ENCODE results near the gene SSPN.
"Not testable (repeated sequence)": the region's sequence is repeated elsewhere in the genome, so short reads cannot be mapped to it uniquely, and the experiment has no call there.

SSPN gene

DNA sequence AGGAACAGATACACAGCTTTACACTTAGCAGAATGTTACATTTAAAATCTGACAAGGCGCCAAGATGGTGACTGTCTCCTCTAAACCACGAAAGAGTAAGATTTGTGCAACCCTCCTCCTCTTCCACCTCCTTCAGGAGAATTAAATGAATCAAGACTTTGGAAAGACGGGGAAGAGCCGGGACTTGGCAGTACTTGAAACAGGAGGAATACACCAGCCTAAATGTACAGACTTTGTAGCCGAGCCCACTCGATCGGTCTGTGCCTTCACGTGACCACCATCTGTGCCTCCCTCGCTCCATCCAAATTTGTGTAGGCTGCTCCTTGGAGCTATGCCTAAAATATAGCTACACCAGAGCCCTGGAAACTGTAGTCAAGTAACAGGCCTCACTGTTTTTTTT, 38.3 kb downstream of the SSPN start:
- no peak for DNase-seq

DNA sequence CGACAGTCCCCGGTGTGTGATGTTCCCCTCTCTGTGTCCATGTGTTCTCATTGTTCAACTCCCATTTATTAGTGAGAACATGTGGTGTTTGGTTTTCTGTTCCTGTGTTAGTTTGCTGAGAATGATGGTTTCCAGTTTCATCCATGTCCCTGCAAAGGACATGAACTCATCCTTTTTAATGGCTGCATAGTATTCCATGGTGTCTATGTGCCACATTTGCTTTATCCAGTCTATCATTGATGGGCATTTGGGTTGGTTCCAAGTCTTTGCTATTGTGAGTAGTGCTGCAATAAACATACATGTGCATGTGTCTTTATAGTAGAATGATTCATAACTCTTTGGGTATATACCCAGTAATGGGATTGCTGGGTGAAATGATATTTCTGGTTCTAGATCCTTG, 40.1 kb downstream of the SSPN start:
- DNase-seq = not testable (repeated sequence)

DNA sequence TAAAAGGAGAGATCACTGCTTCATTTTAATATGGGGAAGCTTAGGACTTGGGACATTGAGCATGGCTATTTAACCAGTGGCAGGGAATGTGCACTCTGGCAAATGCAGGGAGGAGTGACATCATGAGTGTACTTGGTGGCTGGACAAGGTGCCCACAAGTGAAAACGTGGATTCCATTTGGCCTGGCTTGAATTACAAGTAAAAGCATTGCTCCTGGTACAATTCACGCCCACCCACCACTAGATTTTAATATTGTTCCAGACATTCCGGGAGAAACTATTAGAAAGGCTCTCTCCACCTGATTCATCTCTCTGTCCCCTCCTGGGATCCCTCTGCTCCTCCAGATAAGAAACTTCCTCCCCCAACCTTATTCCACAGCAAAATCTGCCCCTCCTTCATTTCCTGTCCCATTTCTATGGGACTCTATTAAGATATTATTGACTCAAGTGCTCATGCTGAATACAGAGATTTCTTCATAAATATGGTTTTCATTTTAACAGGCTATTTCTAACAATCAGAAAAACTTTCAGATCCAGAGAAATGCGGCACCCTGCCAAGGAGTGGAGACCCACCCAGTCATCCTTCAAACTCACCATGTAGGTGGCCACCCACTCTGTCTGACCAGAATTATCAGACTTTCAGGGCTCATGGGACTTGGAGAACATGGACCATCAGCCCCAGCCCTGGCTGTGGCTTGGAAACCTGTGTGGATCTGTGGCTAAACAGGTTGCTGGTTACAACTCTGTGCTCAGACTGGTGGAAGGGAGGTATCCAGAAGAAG, 43.2 kb downstream of the SSPN start:
- no peak for DNase-seq

DNA sequence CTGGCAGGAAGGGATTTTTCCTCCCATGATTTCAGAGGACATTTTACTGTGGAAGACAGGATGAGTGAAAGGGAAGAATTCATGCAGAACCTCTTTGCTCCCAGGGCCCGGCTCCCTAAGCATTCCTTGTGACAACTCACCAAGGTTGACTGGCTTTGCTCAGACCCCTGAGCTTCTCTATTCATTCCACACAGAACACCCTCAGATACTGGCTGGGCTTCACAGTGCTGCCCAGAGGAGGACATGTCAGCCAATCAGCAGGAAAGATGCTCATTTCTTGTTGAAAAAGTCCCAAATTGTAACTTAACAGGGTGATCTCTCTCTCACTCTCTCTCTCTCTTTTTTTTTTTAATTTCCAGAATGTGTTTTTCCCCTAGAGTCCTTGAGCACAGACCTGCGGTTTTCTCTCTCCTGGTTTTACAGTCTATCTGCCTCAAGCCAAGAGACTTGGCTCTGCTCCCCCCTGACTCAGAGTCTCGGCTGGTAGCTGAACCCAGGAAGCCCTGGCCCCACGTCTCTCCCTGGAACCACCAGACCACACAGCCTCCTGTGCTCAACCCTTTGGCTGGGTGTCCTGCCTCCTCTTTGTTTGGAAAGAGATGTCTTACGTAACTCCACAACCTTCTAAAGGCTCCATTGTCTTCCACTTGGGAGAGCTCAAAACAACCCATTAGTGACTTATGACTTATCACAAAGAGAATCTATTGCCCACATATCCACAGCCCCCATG, 43.9 kb downstream of the SSPN start:
- no peak for DNase-seq

DNA sequence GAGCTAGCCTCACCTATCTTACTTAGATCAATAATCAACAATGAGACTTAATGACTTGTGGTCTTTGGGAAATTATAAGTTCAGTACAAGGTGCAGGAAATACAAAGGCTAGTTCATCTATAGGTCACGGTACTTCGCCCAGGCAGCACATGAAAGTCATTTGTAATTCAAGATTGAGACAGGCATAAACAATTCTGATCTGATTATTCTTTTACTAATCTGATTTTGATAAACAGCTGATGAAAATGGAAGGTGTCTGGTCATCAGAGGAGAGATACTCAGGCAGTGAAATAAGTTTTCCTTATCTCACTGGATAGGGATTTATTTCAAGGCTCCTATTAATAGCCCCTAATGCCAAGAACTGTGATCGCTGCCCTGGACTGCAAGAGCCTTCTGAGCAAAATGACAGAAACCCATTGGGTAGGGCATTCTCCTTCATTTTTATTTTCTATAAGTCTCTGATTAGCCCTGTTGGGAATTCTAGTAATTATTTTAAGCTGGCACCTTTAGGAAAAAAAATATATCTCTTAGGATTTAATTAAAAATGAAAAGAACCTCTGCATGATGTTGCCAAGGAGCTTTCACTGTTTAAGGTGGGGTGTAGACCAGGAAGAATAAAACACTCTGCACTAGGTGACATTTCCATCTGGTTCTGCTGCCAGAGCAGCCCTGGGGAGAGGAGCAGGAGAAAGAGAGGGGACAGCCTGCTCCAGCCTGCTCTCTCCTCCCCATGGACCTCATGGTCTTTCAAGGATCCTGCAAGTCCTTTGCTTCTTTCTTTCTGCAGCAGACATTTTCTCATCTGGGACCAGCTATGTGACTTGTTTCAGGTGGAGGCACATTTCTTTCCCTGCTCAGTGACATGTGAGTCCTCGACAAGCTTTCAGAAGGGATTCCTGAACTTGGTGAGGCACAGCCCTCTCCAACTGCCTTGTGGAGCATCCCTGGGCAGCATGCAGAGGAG, 44.8 kb downstream of the SSPN start:
- no peak for DNase-seq

DNA sequence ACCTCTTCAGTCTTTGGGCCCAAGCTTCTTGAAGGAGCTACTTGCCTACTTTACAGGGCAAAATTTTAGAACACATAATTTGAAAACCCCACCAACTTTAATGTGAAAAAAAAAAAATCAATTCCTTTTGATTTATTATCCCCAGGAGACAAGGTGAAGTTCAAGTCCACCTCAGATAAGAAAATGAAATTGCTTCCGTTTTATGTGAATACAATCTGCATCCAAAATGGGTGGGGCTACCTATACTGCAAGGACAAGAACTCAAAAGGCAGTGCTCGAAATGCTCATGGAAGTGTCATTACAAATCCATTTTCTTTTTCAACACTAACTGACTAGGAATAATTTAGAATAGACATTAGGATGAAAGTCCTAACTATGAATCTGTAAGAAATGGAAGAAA, 45.7 kb downstream of the SSPN start:
- no peak for DNase-seq

DNA sequence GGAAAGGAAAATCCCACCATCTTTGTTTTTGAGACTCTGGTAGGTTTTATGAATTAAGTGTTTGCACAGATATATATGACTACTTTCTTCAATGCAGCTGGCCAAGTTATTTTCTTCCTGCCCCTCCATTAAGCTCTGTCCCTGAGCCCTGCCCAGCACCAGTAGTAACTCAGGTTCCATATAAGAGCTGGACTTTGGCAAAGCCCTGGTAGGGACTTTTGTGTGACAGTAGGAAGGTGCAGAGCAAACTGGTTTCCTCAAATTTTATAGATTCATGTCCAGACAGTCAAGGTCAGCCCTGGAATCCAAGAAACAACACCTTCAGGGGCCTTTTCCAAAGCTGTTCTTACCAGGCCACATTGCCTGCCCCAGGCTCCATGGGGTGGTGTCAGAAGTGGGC, 47.3 kb downstream of the SSPN start:
- DNase-seq = no peak

DNA sequence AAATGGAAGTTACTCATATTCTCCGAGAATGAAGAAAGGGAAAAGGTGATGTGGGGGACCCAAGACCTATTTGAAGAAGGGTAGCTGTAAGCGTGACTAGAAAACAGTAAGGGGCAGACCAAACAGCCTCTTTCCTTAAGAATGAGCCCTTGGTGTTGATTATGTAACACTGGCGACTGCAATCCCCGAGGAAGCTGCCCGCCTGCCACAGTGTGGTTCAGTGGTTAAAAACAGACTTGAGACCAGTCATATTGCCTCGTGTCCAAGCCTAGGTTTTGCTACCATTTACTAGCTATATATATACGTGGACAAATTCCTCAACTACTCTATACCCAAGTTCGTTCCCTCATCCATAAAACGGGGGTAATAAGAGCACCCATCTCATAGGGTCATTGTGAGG, 49.1 kb downstream of the SSPN start:
- no peak for DNase-seq

DNA sequence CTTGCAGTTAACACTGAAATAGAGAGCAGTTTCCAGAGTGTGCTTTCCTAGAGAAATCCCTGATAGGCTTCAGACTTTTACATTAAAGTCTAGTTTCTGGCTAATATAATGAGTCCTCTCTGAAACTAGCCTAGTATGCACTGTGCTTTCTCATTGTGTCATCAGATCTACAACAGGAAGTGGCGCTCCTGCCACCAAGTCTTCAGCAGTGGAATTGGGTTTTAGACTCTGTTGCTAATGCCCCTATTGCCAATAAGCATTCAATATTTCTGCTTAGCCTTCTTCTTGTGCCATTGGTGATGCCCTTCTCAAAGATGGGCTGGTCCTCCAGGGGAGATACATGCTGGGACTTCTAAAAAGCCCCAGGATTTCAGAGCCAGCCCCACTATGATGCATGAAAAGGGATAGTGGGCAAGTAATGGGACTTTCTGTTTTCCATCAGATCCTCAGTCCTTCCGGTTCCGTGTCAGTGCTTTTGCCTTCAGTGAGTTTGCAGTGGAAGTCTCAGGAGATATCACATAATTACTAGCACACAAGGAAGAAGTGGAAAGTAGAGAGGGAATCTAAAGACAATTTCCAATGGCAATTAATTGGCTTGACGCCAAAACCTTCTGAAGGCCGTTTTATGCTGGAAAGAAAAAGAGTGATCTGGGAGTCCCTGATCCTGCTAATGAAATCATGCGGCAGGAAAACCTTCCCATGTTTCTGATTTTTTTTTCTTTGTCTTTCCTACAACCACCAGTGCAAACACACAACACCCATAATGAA, 50.0 kb downstream of the SSPN start:
- DNase-seq = no peak

DNA sequence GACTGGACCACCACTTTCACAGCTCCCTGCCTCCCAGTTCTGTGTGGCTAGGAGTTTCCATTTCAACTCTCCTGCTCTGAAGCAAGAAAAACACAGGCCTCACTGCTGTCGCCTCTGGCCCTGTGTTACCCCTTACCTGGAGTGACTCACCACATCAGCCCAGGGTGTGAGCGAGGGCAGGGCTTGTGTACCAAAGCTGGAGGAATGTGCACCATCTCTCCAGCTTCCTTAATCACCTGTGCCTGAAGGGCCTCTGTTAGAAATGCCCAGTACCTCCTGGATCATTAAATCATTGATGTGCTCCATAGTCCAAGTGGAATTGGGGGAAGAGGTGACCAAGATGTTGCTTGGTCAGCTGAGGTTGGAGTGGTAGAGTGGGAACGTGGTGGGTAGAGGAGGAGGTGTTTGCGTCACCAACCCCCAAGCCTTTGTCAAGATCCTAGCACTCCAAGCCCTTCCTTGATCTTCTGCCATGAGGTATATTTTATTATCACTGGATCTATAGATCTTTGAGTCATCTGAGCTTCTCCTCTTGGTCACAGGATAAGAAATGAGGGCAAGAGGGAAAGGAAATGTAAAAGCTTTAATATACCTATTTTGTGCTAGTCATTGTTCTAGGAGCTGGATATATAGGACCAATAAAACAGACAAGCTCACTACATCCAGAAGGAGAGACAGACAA, 51.3 kb downstream of the SSPN start:
- peak; percentile 27 for DNase-seq

DNA sequence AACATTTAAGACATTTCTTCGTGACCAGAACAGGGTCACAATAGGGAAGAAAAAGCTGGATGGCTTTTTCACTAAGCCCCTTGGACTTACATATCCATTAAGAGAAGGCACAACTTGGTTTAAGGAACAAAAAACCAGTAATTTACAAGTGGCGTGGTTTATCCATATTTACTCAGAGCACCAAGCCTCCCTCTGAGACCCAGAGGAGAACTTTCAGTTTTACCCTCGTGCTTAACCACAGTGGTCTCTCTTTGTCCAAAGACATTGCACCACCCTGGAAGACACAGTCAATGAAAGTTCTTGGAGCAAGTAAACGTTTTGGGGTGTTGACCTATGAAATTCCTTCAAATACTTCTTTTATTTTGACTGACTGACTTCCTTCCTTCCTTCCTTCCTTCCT, 52.5 kb downstream of the SSPN start:
- DNase-seq = no peak

DNA sequence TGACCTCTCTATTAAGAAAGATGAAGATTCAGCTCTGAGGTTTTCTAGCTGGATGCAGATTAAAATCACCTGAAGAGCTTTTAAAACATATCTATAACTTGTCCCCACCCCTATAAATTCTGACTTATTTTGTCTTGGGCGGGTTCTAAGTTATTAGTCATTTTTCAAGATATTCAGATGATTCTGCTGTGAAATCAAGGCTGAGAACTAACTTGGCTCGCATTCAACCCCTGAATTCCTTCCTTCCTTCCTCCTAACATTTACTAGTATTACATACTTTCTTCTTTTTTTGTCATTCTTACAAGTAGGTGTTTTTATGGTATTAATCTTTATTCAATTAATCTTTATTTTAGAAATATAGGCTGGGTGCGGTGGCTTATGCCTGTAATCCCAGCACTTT, 55.4 kb downstream of the SSPN start:
- no peak for DNase-seq

DNA sequence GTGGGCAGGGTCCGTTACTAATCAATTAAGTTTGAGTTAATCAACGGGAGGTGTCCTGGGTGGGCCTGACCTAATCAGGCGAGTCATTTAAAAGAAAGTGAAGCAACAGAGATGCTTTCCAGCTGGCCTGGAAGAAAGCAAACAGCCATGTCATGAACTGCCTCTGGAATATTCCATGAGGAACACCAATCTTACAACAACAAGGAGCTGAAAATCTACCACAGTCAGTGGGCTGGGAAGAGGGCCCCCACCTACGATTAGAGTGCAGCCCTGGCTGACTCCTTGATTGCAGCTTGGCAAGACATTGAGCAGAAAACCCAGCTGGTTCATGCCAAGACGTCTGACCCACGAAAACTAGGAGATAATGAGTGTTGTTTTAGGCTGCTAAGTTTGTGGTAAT, 56.2 kb downstream of the SSPN start:
- no peak for DNase-seq

DNA sequence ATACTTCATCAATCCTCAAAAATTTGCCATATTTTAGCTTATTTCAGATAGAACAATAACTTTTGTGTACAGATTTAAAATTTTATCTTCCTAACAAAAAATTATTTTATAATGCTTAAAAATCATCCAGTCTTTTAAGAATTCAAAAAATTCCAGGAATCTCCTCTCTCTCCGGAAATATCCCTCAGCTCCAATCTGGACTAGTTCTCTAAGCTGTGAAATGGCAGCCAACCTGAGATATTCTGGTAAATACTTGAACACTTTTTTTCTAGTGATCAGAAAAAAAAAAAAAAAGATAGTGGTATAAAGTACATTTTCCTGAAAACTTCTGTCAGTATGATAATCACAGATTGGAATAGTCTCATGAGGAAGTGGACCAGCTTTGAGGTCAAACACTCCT, 57.6 kb downstream of the SSPN start:
- no peak for DNase-seq

DNA sequence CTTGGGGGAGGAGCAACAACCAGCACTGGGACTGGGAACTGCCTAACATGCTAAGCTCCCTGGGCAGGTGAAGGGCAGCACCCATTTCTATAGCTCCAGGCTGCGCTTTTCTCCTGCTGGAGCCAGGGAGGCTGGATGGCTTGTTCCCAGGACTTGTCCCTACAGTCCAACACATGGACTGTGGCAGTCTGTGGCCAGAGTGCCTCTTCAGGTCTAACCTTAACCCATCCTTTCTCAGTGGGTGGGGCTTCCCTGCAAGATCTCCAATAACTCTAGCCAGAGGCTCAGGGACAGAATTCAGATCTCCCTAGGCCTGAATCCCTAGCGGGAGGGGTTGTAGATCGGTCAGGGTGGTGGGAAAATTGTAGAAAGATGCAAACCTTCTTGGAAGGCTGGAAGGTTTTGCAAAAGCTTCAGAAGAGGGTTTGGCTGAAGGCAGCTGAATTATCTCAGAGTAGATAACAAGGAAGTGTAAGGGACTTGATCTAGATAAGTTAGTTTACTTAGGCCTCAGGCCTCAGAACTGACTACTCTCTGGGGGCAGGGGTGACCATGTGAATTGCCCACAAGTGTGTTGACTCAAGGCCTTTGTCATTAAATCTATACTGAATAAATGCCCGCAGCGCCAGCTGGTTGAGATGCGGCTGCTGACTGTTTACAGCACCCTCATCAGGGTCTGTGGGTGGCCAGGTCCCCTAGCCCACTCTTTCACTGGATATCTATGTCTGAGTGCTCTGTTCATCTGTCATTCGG, 60.7 kb downstream of the SSPN start:
- DNase-seq = no peak

DNA sequence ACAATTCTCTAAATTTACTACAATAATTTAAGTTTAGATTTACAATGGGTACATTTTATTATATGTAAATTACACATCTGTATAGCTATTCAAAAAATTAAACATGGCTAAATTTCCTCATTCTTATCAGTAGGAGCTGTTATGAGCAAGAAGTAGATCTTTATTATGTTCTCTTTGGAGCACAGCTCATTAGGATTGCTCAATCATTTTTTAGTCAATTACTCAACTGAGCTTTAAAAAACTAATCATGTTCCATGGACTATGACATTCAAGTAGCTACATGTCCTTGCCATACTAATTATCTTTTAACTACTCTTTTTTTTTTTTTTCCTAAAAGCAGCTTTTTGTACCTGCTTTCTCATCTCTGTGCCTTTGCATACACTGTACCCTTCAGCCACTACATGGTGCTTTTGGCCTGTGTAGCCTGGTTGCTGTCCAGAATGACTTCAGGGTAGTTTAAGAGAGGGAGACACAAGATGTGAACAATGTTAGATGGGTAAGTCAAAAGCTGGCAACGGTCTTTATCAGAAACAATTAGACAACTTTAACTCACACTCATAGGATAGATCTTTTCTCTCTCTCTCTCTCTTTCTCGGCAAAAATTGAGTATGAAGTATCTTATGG, 69.0 kb downstream of the SSPN start:
- DNase-seq = no peak

DNA sequence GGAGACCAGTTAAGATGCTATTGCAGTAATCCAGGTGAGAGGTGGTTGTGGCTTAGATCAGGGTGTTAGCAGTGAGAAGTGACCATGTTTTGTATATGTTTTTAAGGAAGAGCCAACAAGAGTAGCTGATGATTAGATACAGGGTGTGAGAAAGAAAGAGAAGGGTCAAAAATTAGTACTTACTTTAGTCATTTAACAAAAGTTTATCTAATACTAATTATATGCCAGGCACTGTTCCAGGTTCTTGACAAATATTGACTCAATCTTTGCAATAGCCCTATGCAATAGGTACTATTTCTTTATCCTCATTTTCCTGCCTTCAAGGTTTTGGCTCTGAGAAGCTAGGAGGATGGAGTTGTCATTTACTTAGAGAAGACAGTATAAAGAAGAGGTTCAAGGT, 70.2 kb downstream of the SSPN start:
- DNase-seq = no peak

DNA sequence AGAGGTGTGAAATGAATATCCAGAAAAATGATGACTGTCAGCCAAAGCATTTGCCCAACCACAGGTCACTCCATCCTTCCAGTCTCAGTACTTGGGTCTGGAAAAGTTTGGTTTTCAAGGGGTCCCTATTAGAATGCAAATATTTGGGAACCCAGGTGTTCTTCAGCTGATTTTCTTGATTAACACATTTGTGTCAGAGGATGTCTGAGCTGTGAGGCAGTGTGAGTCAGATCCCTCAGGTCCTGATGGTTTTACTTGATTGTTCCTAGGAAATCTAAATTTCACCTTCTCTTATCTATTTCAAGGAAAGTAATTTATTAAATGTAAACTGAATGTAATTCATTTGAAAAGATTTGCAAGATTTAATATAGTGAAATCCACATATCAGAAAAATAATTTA, 71.5 kb downstream of the SSPN start:
- no peak for DNase-seq

DNA sequence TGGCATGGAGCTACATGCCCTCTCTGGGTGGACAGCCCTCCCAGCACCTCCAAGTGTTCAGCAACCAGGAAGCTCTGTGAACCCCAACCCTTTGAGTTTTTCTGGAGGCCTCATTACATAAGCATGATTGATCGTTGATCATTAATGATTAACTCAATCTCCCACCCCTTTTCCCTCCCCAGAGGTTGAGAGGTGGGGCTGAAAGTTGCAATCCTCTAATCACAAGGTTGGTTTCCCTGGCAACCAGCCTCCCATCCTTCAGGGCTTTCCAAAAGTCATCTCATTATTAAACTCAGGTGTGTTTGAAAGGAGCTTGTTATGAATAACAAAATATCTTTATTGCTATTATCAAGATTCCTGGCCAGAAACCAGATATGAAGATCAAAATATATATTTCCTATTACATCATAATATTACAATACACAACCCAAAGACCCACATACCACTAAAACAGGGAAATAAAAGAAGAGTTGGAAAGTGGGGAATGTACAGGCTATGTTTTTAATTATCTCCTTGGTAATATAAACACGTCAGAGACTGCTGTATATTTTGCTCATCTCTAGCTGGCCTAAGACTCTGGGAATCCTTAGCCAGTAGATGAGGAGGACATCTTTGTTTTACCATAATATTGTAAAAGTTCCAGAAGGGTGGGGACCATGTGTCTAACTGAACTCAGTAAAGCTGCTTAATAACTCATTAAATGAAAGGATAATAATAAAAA, 73.6 kb downstream of the SSPN start:
- DNase-seq = no peak
